ENCODE results near the gene AADACL4. TPM values are rescaled to one million over a fixed set of nuclear protein-coding genes. Genes with fewer than 3 reads are reported as not detected.
A peak's percentile ranks its signal among the peaks of the same experiment; 100 is the strongest.

AADACL4 gene
- total and polyA plus RNA-seq, 10 donors: 0.04 to 0.32 (median 0.26) TPM; not detected in 6

DNA sequence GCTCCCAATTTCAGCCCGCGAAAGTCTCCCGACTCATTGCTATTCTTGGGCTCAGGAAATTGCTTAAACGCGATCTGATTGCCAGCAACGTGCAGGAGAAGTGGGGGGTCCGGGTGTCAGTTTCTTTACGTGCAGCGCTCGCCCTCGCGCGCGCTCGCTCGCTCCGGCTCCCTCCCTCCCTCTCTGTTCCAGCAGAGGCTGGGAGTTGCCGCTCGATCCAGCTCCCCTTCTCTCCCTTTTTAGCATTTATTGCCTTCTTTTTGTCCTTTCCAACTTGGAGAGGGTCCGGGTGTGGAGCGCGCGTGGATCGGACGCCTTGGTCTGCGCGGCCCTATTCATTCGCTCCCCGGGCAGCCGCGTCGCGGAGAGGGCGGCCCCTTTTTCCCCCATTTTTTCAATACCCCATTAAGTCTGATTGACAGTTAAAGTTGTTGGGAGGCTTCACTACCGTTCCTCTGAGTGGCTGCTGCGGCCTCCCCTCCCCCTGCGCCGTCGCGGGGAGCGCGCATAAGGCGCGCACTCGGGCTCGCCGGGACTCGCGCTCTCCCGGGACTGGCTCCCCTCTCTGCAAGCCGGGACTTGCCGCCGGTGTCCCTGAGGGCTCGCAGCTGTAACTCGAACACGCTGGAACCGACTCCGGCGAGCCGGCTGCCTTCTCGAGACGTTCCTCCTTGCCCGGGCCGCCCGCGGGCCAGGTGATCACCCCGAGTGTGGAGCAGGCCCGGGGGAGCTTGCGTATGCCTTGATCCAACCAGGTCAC, 25.8 kb upstream of the AADACL4 start, which contains the start of gene DHRS3:
TSS of gene DHRS3 (minus strand) at position 310 of the 760 bp plus-strand sequence. CDS start 862 bp downstream, outside the sequence.
- peaks cover 0 to 48% (median 7%) of the 10 kb centered on the region in 7 donors for H3K27me3 ChIP-seq (replicated peaks in 1 of 7)
- no peaks in the 10 kb centered on the region for H3K36me3 ChIP-seq
- TF ChIP-seq, protein P1, sequence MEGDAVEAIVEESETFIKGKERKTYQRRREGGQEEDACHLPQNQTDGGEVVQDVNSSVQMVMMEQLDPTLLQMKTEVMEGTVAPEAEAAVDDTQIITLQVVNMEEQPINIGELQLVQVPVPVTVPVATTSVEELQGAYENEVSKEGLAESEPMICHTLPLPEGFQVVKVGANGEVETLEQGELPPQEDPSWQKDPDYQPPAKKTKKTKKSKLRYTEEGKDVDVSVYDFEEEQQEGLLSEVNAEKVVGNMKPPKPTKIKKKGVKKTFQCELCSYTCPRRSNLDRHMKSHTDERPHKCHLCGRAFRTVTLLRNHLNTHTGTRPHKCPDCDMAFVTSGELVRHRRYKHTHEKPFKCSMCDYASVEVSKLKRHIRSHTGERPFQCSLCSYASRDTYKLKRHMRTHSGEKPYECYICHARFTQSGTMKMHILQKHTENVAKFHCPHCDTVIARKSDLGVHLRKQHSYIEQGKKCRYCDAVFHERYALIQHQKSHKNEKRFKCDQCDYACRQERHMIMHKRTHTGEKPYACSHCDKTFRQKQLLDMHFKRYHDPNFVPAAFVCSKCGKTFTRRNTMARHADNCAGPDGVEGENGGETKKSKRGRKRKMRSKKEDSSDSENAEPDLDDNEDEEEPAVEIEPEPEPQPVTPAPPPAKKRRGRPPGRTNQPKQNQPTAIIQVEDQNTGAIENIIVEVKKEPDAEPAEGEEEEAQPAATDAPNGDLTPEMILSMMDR (IDR thresholded peaks at IDR 0.05 in 8 of 11, conservative IDR thresholded peaks at IDR 0.05 in 3 of 11): peak in 1 of 11 experiments; percentile 13
- TF ChIP-seq POLR2AphosphoS5 (IDR thresholded peaks at IDR 0.05): peak; percentile 67 to 87 (median 81)
- TF ChIP-seq POLR2A (IDR thresholded peaks at IDR 0.05): no peak
- H3K9me3 ChIP-seq: no peaks in the 10 kb centered on the region
- H3K27ac ChIP-seq: peak within 1 kb of the TSS; percentile 68 to 90 (median 84)
- peaks cover 34 to 92% (median 70%) of the 10 kb centered on the region in 6 donors for H3K4me1 ChIP-seq
- peak; percentile 90 for DNase-seq
- intact Hi-C loops (cut with DNase I; ENCODE audit: low total_unique reads): loop anchor here (10.0 kb wide), 1 partner anchor 213 kb away; no protein-coding TSS in a partner anchor
- H3K4me3 ChIP-seq: peak within 1 kb of the TSS; percentile 49 to 87 (median 66)
- 0 to 1% (median 1%) methylated on average over 47 to 69 of the region's 69 CpGs for WGBS, 5 donors

DNA sequence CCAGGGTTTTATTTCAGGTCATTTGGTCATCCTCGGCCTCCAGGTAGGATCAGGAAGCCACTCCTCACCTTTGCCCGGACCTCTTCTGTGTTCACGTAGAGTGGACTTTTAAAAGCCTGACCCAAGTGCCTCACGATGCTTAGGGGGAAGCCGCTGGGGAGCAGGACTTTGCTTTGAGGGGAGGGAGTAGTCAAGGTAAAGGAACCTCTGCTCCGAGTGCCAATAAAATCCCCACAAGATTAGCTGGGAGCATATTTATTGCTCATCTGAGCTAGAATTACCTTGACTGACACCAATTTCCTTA, 25.3 kb upstream of the AADACL4 start:
- peak overlapping the region; percentile 59 to 90 (median 84) for H3K27ac ChIP-seq
- no peaks in the 10 kb centered on the region for H3K9me3 ChIP-seq
- TF ChIP-seq POLR2A (IDR thresholded peaks at IDR 0.05): no peak
- H3K4me1 ChIP-seq: peaks cover 34 to 88% (median 69%) of the 10 kb centered on the region in 6 donors
- intact Hi-C loops (cut with DNase I; ENCODE audit: low total_unique reads): loop anchor here (10.0 kb wide), 1 partner anchor 214 kb away; no protein-coding TSS in a partner anchor
- no peak for DNase-seq
- H3K4me3 ChIP-seq: peak overlapping the region; percentile 49 to 87 (median 66)
- H3K27me3 ChIP-seq (replicated peaks in 1 of 7): peaks cover 0 to 48% (median 7%) of the 10 kb centered on the region in 7 donors
- no peaks in the 10 kb centered on the region for H3K36me3 ChIP-seq
- WGBS, 5 donors: 4 to 17% (median 7%) methylated on average over 6 of the region's 6 CpGs

DNA sequence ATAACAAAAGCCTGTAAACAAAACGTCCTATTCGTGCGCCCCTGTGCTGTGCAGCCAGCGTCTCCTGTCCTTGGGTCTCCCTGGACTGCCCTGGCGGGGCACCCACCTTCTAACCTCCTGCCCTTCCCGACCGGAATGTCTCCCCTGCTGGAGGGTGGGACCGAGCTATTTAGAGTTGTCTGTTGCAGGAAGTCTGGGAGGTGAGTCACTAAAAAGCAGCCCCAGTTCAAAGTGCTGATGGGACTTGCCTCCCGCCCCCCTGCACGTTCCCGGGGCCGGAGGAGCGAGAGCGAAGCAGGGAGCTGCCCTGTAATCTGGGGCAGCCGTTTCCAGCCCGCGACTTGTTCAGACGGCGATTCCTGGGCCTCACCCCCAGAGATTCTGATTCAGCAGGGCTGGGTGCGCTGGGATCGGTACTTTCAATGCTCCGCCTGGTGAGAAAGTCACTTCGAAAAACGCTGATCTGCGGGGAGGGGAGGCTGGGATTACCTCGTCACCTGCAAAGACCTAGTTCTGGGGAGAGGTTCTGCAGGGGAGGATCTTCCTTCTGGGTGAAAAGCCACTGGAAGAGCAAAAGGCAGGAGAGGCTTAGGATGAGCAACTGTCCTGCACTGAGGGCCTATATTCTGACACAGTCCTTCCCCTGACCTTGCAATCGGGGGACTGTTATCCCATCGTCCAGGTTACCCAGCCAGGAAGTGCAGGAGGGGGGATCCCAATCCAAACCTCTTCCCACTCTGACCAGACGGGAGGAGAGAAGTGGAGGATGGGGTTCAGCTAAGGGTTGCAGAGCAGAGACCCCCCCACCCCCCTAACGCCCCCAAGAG, 24.7 kb upstream of the AADACL4 start:
- DNase-seq: peak; percentile 82
- H3K27ac ChIP-seq: peak overlapping the region; percentile 59 to 90 (median 84)
- intact Hi-C loops (cut with DNase I; ENCODE audit: low total_unique reads): loop anchor here (10.0 kb wide), 1 partner anchor 214 kb away; no protein-coding TSS in a partner anchor
- peaks cover 0 to 48% (median 7%) of the 10 kb centered on the region in 7 donors for H3K27me3 ChIP-seq (replicated peaks in 1 of 7)
- peak overlapping the region; percentile 49 to 87 (median 66) for H3K4me3 ChIP-seq
- no peaks in the 10 kb centered on the region for H3K36me3 ChIP-seq
- H3K9me3 ChIP-seq: no peaks in the 10 kb centered on the region
- peaks cover 34 to 82% (median 67%) of the 10 kb centered on the region in 6 donors for H3K4me1 ChIP-seq
- TF ChIP-seq POLR2AphosphoS5 (IDR thresholded peaks at IDR 0.05) (peak in 2 of 3 donors; percentile 46 to 51), POLR2A (IDR thresholded peaks at IDR 0.05) (no peak)
- TF ChIP-seq, protein P1 (IDR thresholded peaks at IDR 0.05 in 8 of 11, conservative IDR thresholded peaks at IDR 0.05 in 3 of 11): peak in 1 of 11 experiments; percentile 19
- 3 to 9% (median 9%) methylated on average over 19 to 30 of the region's 30 CpGs for WGBS, 5 donors

DNA sequence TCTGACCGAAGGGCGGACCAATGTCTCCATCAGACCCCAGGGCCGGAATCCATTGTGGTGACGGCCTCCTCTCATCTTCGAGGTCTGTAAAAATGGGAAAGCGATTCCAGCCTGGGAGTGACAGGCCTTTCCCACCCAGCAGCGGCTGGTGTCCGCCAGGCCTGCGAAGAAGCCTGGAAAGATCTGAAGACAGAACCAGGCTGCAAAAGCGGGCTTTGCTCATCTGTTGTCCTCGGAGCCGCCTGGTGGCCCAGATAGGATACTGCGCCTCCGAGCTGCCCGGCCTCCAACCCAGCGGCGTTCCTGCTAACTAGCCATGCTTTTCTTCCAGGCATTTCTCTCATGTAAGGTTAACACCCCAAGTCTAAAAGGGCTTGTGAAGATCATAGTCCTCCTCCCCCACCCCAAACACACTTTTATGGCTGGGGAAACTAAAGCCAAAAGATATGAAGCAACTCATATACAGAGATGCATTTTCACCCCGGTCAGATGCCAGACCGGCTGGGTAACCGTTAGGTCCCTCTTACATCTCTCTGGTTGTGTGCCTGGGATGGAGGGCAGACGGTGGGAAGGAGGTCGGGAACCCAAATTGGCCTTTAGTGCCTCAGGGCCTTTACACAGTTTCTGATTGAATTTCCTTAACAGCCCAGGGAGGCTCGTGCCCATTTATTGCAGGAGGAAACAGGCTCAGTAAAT, 23.9 kb upstream of the AADACL4 start:
- no peaks in the 10 kb centered on the region for H3K9me3 ChIP-seq
- no peaks in the 10 kb centered on the region for H3K36me3 ChIP-seq
- H3K4me1 ChIP-seq: peaks cover 27 to 75% (median 59%) of the 10 kb centered on the region in 6 donors
- H3K27ac ChIP-seq: peak overlapping the region; percentile 59 to 90 (median 84)
- WGBS, 5 donors: 13 to 21% (median 16%) methylated on average over 16 to 23 of the region's 23 CpGs
- peak; percentile 93 for DNase-seq
- intact Hi-C loops (cut with DNase I; ENCODE audit: low total_unique reads): loop anchor here (10.0 kb wide), 1 partner anchor 215 kb away; no protein-coding TSS in a partner anchor
- H3K4me3 ChIP-seq: peak overlapping the region in 7 of 8 donors; percentile 49 to 87 (median 71)
- peaks cover 0 to 45% (median 7%) of the 10 kb centered on the region in 7 donors for H3K27me3 ChIP-seq (replicated peaks in 1 of 7)
- no peak for TF ChIP-seq POLR2A (IDR thresholded peaks at IDR 0.05)
- TF ChIP-seq, protein P1 (IDR thresholded peaks at IDR 0.05 in 8 of 11, conservative IDR thresholded peaks at IDR 0.05 in 3 of 11): peak; percentile 93 to 97 (median 96)
- TF ChIP-seq POLR2AphosphoS5 (IDR thresholded peaks at IDR 0.05): peak; percentile 53 to 64 (median 59)

All from spleen (tissue), 11 donors.